ENCODE data around the gene SP4. TPM values are rescaled to one million over a fixed set of nuclear protein-coding genes. Genes with fewer than 3 reads are reported as not detected.

SP4 gene
- total RNA-seq, 2 experiments from 2014 or later, result 17.5 to 22.8 TPM

DNA sequence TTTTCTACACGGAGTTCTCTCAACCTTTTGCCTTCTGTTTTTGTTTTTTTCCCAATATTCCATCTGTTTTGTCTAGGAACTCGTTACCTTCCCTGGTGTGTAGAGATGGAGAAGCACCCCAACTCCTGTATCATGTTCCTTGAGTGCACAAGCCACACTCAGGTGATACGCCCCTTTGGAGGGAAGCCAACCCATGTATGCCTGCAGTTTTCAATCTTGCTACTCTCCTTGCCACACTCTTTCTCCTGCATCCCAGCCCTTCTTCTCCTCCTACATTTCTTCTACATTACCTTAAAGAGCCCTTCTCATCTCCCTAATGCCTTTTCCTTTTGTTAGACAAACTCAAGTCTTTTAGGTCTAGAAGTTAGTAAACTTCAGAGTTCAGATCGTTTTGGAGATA is 10.2 kb upstream of the SP4 start:
- Mint-ChIP-seq H3K27ac (no peak overlapping the region), H3K4me3 (no peak overlapping the region), H3K27me3 (no peaks in the 10 kb centered on the region), H3K4me1 (peaks cover 13% of the 10 kb centered on the region), H3K36me3 (ENCODE audit: low read depth) (no peaks in the 10 kb centered on the region), H3K9me3 (ENCODE audit: low read depth) (no peaks in the 10 kb centered on the region)
- CTCF ChIA-PET, result interaction anchor here (0.7 kb wide), 1 partner anchor 77 kb away, joined by 3 read pairs; no protein-coding TSS in a partner anchor
- DNase-seq, result no peak
- POLR2A ChIA-PET, result no interaction called here
- intact Hi-C loops (cut with DNase I, micrococcal nuclease), result no loop called here
- no peak for ATAC-seq

DNA sequence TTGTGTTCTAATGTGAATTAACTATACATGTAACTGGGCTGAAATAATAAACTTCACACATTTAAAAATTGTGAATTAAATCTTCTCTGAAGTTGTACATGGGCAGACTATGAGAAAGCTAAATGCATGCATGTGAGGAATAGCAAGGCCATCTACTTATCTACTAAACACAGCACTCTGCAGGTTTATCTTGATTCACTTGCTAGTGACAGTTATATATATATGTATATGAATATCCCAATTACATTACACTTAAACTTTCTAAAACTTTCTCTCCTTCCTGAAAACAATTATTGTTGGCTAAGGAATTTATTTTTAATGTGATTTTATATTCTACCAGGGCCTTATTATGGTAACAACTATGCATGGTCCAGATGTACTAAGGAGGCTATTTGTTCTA is 5.1 kb upstream of the SP4 start:
- Mint-ChIP-seq H3K27me3 (no peaks in the 10 kb centered on the region), H3K27ac (no peak overlapping the region)
- POLR2A ChIA-PET, result no interaction called here

DNA sequence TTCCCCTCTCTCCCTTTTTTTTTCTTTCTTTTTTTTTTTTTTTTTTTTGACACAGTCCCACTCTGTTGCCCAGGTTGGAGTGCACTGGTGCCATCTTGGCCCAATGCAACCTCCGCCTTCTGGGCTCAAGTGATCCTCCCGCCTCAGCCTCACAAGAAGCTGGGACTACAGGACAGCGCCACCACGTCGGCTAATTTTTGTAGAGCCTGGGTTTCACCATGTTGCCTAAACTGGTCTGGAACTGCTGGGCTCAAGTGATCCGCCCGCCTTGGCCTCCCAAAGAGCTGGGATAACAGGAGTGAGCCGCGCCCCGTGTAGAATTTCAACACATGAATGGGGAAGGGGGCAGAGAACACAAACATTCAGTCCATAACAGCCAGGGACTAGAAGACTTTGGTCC is 2.6 kb upstream of the SP4 start:
- Mint-ChIP-seq H3K4me3 (no peak overlapping the region), H3K9me3 (ENCODE audit: low read depth) (no peaks in the 10 kb centered on the region), H3K36me3 (ENCODE audit: low read depth) (peaks cover 17% of the 10 kb centered on the region), H3K4me1 (peaks cover 24% of the 10 kb centered on the region), H3K27me3 (no peaks in the 10 kb centered on the region), H3K27ac (no peak overlapping the region)
- CTCF ChIA-PET, result no interaction called here
- POLR2A ChIA-PET, result interaction anchor here (0.6 kb wide), 1 partner anchor 37 kb away, joined by 3 read pairs; no protein-coding TSS in a partner anchor
- DNase-seq (no peak), ATAC-seq (no peak)
- intact Hi-C loops (cut with DNase I, micrococcal nuclease), result loop anchor here in 1 of 2 experiments (5.0 kb wide), 6 partner anchors 168 to 1757 kb away; partner anchors contain the start of genes HYCC1, KLHL7, NUP42 and POLR1F

More for the DNA sequence above, 5.1 kb upstream of the SP4 start:
- Mint-ChIP-seq H3K9me3 (ENCODE audit: low read depth) (no peaks in the 10 kb centered on the region), H3K36me3 (ENCODE audit: low read depth) (no peaks in the 10 kb centered on the region), H3K4me3 (no peak overlapping the region), H3K4me1 (peaks cover 8% of the 10 kb centered on the region)
- CTCF ChIA-PET, result no interaction called here
- DNase-seq (no peak), ATAC-seq (no peak)
- intact Hi-C loops (cut with DNase I, micrococcal nuclease), result no loop called here

DNA sequence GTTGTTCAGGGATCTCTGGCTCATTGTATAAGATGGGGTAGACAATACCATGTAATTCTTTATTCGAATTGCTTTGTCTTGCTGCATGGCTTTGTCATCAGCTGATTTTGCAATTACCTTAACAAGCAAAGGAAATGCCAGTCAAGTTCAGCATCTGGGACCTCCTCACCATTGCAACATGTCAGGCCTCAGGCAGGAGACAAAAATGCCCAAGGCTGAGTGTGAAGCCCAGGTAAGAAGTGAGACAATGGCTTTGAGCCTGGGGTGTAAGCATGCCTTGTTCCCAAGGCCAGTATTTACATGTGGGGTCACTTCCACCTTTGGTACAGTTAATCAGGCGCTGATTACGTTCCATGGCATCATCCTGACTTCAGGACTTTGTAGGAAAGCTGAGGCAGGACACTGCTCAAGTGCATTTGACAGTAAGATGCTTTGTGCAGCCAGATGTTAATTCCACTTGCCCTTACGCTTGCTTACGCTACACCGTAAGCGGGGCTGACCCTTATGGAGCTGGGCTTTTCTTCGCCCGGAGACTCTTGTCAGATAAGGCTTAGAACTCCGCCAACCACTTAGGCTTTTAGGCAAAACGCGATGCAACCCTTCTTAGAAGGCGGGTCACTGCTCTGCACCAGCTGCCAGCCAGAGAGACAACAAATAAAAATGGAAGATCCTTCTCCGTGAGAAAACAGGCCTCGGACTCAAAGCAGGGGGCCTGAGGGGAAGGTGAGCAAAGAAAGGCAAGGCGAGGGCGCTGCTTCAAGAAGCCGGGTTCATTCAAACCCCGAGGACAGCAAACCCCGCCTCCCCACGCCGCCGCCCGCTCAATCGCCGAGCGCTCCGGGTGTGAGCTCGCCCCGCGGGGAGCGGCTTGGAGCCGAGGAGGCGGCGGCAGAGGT is 1.3 kb upstream of the SP4 start:
- intact Hi-C loops (cut with DNase I, micrococcal nuclease), result loop anchor here (1.0 to 5.0 kb wide), 13 partner anchors 71 to 1756 kb away; partner anchors contain the start of genes CDCA7L (in 1 of the 2), HYCC1 (in 1 of the 2), KLHL7 (in 1 of the 2) and NUP42 (in 1 of the 2)
- ChIA-PET CTCF (interaction anchor here (1.3 to 1.5 kb wide), 2 partner anchors 14 to 88 kb away, joined by 3 read pairs; no protein-coding TSS in a partner anchor), POLR2A (interaction anchor here (0.9 to 2.2 kb wide), 5 partner anchors 20 to 519 kb away, joined by 3 to 14 read pairs (median 6); partner anchors contain the start of gene CDCA7L)
- peaks cover 32% of the 10 kb centered on the region for H3K4me1 Mint-ChIP-seq
- H3K36me3 Mint-ChIP-seq (ENCODE audit: low read depth), result peaks cover 22% of the 10 kb centered on the region
- H3K27ac Mint-ChIP-seq, result peak overlapping the region; percentile 88
- ATAC-seq, result no peak
- no peaks in the 10 kb centered on the region for H3K9me3 Mint-ChIP-seq (ENCODE audit: low read depth)
- no peaks in the 10 kb centered on the region for H3K27me3 Mint-ChIP-seq
- H3K4me3 Mint-ChIP-seq, result peak overlapping the region; percentile 77
- no peak for DNase-seq

DNA sequence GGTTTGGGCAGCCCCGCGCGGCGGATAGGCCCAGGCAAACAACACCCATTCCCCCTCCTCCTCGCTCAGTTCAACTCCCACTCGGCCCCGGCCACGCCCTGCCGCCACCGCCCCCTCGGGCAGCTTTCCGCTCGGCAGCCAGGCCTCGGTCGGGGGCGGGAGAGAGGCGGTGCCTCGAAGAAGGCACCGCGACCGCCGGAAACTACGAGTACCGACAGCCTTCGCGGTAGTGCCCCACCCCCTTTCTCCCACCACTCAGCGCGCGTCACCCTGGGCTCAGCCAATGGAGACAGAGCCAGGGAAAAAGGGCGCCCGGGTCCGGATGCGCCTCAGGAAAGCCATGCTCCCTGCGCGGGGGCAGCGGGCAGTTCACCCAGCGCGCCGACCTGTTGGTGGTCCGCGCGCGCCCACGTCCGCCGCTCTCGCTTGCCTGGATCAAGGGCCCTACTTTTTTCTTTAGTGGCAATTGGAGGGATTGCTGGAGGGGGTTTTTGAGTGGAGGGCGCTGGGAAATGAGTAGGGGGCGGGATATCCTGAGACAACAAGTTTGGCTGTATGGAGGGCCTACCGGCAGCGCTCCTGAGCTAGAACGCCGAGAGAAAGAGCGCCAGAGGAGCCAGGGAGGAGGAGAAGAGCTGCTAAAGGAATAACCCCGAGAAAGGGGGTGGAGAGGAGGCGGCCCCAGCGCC is 557 bp upstream of the SP4 start:
- Mint-ChIP-seq H3K4me1 (peaks cover 38% of the 10 kb centered on the region), H3K36me3 (ENCODE audit: low read depth) (peaks cover 22% of the 10 kb centered on the region), H3K4me3 (peak overlapping the region; percentile 99), H3K27me3 (no peaks in the 10 kb centered on the region), H3K9me3 (ENCODE audit: low read depth) (no peaks in the 10 kb centered on the region), H3K27ac (peak overlapping the region; percentile 100)
- intact Hi-C loops (cut with DNase I, micrococcal nuclease), result loop anchor here (1.0 to 5.0 kb wide), 13 partner anchors 72 to 1755 kb away; partner anchors contain the start of genes CDCA7L (in 1 of the 2), HYCC1 (in 1 of the 2), KLHL7 (in 1 of the 2) and NUP42 (in 1 of the 2)
- CTCF ChIA-PET, result interaction anchor here (0.6 to 1.5 kb wide), 4 partner anchors 14 to 89 kb away, joined by 3 read pairs; no protein-coding TSS in a partner anchor
- ATAC-seq (peak; percentile 80), DNase-seq (peak; percentile 99)
- POLR2A ChIA-PET, result interaction anchor here (0.8 to 2.2 kb wide), 9 partner anchors 19 to 518 kb away, joined by 3 to 14 read pairs (median 3); partner anchors contain the start of gene CDCA7L

DNA sequence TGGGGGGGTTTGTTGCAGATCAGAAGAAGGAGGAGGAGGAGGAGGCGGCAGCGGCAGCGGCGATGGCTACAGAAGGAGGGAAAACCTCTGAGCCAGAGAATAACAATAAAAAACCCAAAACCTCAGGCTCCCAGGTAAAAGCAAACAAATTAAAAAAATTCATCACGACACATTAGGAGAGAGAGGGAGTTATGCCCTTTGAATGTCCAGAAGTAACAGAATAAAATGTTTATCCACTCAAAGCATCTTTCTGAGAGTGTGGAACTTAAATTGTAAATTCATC is 717 bp downstream of the SP4 start:
- ChIA-PET CTCF (interaction anchor here (1.4 to 2.6 kb wide), 2 partner anchors 12 to 57 kb away, joined by 4 to 12 read pairs; no protein-coding TSS in a partner anchor), POLR2A (no interaction called here)
- Mint-ChIP-seq H3K9me3 (ENCODE audit: low read depth) (no peaks in the 10 kb centered on the region), H3K4me3 (peak overlapping the region; percentile 99), H3K4me1 (peaks cover 51% of the 10 kb centered on the region), H3K36me3 (ENCODE audit: low read depth) (peaks cover 25% of the 10 kb centered on the region), H3K27ac (peak overlapping the region; percentile 94), H3K27me3 (no peaks in the 10 kb centered on the region)
- DNase-seq (no peak), ATAC-seq (no peak)
- intact Hi-C loops (cut with DNase I, micrococcal nuclease), result loop anchor here in 1 of 2 experiments (1.0 to 5.0 kb wide), 7 partner anchors 73 to 1754 kb away; partner anchors contain the start of genes HYCC1, KLHL7, NUP42 and POLR1F

DNA sequence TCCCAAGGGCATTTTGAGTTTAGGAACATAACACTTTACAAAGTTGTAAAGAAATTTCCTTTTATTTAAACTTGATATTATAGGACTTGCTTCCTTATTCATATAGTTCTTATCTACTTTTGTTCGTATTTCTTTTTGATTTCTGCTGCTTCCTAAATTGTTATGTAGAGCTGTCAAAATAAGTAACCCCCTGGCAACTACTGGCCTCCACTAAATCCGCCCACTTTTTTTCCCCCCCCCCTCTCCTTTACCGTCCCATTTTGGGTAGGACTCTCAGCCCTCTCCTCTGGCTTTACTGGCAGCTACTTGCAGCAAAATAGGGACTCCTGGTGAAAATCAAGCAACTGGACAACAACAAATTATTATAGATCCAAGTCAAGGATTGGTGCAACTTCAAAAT is 1.1 kb downstream of the SP4 start:
- peaks cover 29% of the 10 kb centered on the region for H3K36me3 Mint-ChIP-seq (ENCODE audit: low read depth)
- CTCF ChIA-PET, result interaction anchor here (1.1 to 2.6 kb wide), 3 partner anchors 12 to 167 kb away, joined by 3 to 12 read pairs (median 4); no protein-coding TSS in a partner anchor
- no peak for ATAC-seq

DNA sequence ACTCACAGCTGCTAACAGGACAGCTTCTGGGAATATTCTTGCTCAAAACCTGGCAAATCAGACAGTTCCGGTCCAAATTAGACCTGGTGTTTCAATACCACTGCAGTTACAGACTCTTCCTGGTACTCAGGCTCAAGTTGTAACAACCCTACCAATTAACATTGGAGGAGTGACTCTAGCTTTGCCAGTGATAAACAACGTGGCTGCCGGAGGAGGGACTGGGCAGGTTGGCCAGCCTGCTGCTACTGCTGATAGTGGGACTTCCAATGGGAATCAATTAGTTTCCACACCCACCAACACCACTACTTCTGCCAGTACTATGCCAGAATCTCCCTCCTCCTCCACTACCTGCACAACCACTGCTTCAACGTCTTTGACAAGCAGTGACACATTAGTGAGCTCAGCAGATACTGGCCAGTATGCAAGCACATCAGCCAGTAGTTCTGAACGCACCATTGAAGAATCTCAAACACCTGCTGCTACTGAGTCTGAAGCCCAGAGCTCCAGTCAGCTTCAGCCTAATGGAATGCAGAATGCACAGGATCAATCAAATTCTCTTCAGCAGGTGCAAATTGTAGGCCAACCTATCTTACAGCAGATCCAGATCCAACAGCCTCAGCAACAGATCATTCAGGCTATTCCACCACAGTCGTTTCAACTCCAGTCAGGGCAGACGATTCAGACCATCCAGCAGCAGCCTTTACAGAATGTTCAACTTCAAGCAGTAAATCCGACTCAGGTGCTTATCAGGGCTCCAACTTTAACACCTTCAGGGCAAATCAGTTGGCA is 2.1 kb downstream of the SP4 start:
- Mint-ChIP-seq H3K4me3 (peak overlapping the region; percentile 99), H3K27ac (no peak overlapping the region), H3K9me3 (ENCODE audit: low read depth) (no peaks in the 10 kb centered on the region), H3K27me3 (no peaks in the 10 kb centered on the region), H3K36me3 (ENCODE audit: low read depth) (peaks cover 37% of the 10 kb centered on the region), H3K4me1 (peaks cover 62% of the 10 kb centered on the region)
- ChIA-PET CTCF (interaction anchor here (0.6 to 2.6 kb wide), 5 partner anchors 11 to 514 kb away, joined by 3 to 12 read pairs (median 3); no protein-coding TSS in a partner anchor), POLR2A (no interaction called here)
- intact Hi-C loops (cut with DNase I, micrococcal nuclease), result loop anchor here in 1 of 2 experiments (5.0 kb wide), 6 partner anchors 173 to 1752 kb away; partner anchors contain the start of genes HYCC1, KLHL7, NUP42 and POLR1F
- ATAC-seq (no peak), DNase-seq (no peak)

More for the DNA sequence above, 1.1 kb downstream of the SP4 start:
- intact Hi-C loops (cut with DNase I, micrococcal nuclease), result loop anchor here in 1 of 2 experiments (5.0 kb wide), 6 partner anchors 172 to 1753 kb away; partner anchors contain the start of genes HYCC1, KLHL7, NUP42 and POLR1F
- Mint-ChIP-seq H3K4me1 (peaks cover 54% of the 10 kb centered on the region), H3K4me3 (peak overlapping the region; percentile 99), H3K27ac (peak overlapping the region; percentile 11), H3K9me3 (ENCODE audit: low read depth) (no peaks in the 10 kb centered on the region), H3K27me3 (no peaks in the 10 kb centered on the region)
- POLR2A ChIA-PET, result no interaction called here
- no peak for DNase-seq

DNA sequence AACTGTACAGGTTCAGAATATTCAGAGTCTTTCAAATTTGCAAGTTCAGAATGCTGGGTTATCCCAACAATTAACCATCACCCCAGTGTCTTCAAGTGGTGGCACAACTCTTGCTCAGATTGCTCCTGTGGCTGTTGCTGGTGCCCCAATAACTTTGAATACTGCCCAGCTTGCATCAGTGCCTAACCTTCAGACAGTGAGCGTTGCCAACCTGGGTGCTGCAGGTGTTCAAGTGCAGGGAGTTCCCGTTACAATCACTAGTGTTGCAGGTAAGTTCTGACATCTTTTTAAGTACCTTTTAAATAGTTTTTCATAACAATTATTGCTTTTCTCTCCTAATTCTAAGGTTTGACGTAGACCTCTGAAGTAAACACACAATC is 2.7 kb downstream of the SP4 start:
- H3K9me3 Mint-ChIP-seq (ENCODE audit: low read depth), result no peaks in the 10 kb centered on the region
- peaks cover 37% of the 10 kb centered on the region for H3K36me3 Mint-ChIP-seq (ENCODE audit: low read depth)
- ATAC-seq (no peak), DNase-seq (peak; percentile 13)
- no peaks in the 10 kb centered on the region for H3K27me3 Mint-ChIP-seq
- no peak overlapping the region for H3K27ac Mint-ChIP-seq
- intact Hi-C loops (cut with DNase I, micrococcal nuclease), result no loop called here
- ChIA-PET CTCF (interaction anchor here (0.6 to 2.6 kb wide), 4 partner anchors 10 to 174 kb away, joined by 3 to 12 read pairs (median 3); no protein-coding TSS in a partner anchor), POLR2A (no interaction called here)
- peak overlapping the region; percentile 56 for H3K4me3 Mint-ChIP-seq
- H3K4me1 Mint-ChIP-seq, result peaks cover 64% of the 10 kb centered on the region

DNA sequence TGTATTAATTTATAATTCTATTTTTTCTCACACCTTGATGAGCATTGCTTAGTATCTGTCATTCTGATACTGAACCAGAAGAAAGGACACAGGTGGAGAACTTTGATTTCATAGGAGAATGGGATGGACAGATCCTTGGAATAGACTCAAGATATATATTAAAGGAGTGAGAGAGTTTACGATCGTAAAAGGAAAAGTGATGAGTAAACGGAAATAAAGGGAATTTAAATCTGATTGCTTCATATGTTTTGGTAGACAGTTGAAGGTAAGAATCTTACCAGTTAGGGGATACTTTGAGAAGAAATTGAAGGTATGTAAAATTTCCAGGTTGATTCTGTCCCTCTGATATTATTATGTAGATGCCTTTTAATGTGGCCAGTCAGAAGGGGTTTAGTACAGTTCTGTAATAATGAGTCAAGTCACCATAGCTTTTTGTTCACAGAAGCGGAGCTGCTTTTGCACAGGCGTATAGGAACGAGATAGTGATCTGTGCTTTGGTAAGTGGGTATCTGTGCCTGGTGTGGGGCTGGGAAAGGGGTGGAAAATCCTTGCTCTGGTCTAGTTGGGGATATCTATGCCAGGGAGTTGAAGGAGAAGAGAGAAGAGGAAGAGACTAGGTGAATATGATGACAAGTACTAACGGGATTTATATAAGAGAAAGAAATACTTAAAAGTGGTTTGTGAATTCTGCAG is 15.4 kb downstream of the SP4 start:
- no peak overlapping the region for H3K4me3 Mint-ChIP-seq
- no peak overlapping the region for H3K27ac Mint-ChIP-seq
- DNase-seq (no peak), ATAC-seq (no peak)
- ChIA-PET POLR2A (no interaction called here), CTCF (no interaction called here)
- H3K4me1 Mint-ChIP-seq, result peaks cover 37% of the 10 kb centered on the region
- intact Hi-C loops (cut with DNase I, micrococcal nuclease), result no loop called here
- peaks cover 43% of the 10 kb centered on the region for H3K36me3 Mint-ChIP-seq (ENCODE audit: low read depth)
- H3K27me3 Mint-ChIP-seq, result no peaks in the 10 kb centered on the region
- H3K9me3 Mint-ChIP-seq (ENCODE audit: low read depth), result no peaks in the 10 kb centered on the region
